HepG2 (cell line): ENCODE measurements around the gene ROBO3. TPM values are rescaled to one million over a fixed set of nuclear protein-coding genes. Genes with fewer than 3 reads are reported as not detected.
A peak's percentile ranks its signal among the peaks of the same experiment; 100 is the strongest.

Experiments
- AKNA ChIP-seq: sonication (generic); formaldehyde crosslinking; IDR thresholded peaks from 2 replicates; pipeline ENCODE4 v1.4.0; 2020; ENCODE audit warnings: missing genetic modification reagents, borderline replicate concordance
- ASH2L ChIP-seq: fragments of 300-600, 200-600 bp; sonication (generic); IDR thresholded peaks from 2 replicates; pipeline ENCODE4 v1.7.0; 2017; ENCODE audit warnings: low read depth, mild to moderate bottlenecking, moderate library complexity, mixed read lengths, low read length; ENCODE audit not compliant: insufficient read length
- ATRX ChIP-seq: sonication (generic); formaldehyde crosslinking; IDR thresholded peaks from 2 replicates; pipeline ENCODE4 v1.4.0; 2020; ENCODE audit warnings: missing genetic modification reagents, borderline replicate concordance
- RFX1 ChIP-seq: fragments of 450-650 bp; IDR thresholded peaks from 2 replicates; pipeline ENCODE4 v1.6.1; 2017
- SP5 ChIP-seq: IDR thresholded peaks from 2 replicates; pipeline ENCODE4 v1.6.1; 2016; ENCODE audit warnings: low read depth, borderline replicate concordance
- ZFP91 ChIP-seq: sonication (generic); formaldehyde crosslinking; IDR thresholded peaks from 2 replicates; pipeline ENCODE4 v1.9.0; 2022; ENCODE audit warnings: missing genetic modification reagents, mild to moderate bottlenecking, borderline replicate concordance
- ZNF12 ChIP-seq: sonication (generic); formaldehyde crosslinking; IDR thresholded peaks from 2 replicates; pipeline ENCODE4 v1.5.0; 2020; ENCODE audit warnings: missing genetic modification reagents
- polyA plus RNA-seq, 8 experiments: library from polyadenylated mRNA; depleted of rRNA in 3 of 8; stranded (reverse) in 7 of 8; unstranded in 1 of 8; fragments of >200 nt; fragmentation: Illumina TruSeq in 4 of 8; extraction: Trizol in 4 of 8; gene quantifications; 2 replicates each; pipeline versions ENCODE4 v1.2.1 to v1.2.3, GENCODE V29; 2011 to 2016; ENCODE audit warnings: low read depth in 4 of 8, missing spikeins in 1 of 8, mixed read lengths in 1 of 8; ENCODE audit not compliant: insufficient read depth in 1 of 8
- total RNA-seq, 5 experiments: library from RNA; depleted of rRNA; stranded (reverse); fragments of >200 nt; fragmentation: Illumina TruSeq; extraction: Trizol; gene quantifications; 2 replicates each; pipeline ENCODE4 v1.2.3, GENCODE V29; 2016; ENCODE audit warnings: low read depth in 1 of 5

Gene ROBO3
- total and polyA plus RNA-seq, 2 of the 13 experiments (the other 11 are each of a cell fraction or from before 2014, with no cell fraction given) = 0.07 to 2.4 TPM

- TF ChIP-seq ATRX (no peak), AKNA (CRISPR knock-in tag) (no peak), ZFP91 (CRISPR knock-in tag) (peak; percentile 85), RFX1 (no peak), SP5 (no peak), ZNF12 (no peak), ASH2L (no peak)
- TF ChIP-seq, all 625 proteins: peak for 165
These were observed 10.9 kb downstream of the ROBO3 start (continued) for GRCh38 chr11:124875943-124876817.
